ENCODE results near the gene YOD1. TPM values are rescaled to one million over a fixed set of nuclear protein-coding genes. Genes with fewer than 3 reads are reported as not detected.
A peak's percentile ranks its signal among the peaks of the same experiment; 100 is the strongest.

YOD1 gene
- total RNA-seq, 4 donors from 2014 or later = 11.6 to 17.7 (median 13.5) TPM

GRCh38 chr1:207084701-207085180 is 33.7 kb upstream of the YOD1 start:
- Histone ChIP-seq H3K9me3 (no peaks in the 10 kb centered on the region), H3K4me3 (replicated peaks in 1 of 3) (no peak overlapping the region), H3K27ac (no peak overlapping the region), H3K4me1 (no peaks in the 10 kb centered on the region), H3K27me3 (no peaks in the 10 kb centered on the region), H3K36me3 (peaks cover 0 to under 1% of the 10 kb centered on the region in 2 donors)
- intact Hi-C loops (cut with DNase I) = loop anchor here (5.0 kb wide), 1 partner anchor 323 kb away; no protein-coding TSS in a partner anchor
- DNase-seq = peak; percentile 61 to 65
- WGBS, 2 donors = 26% methylated on average over 8 of the region's 8 CpGs
- TF ChIP-seq, protein P1, sequence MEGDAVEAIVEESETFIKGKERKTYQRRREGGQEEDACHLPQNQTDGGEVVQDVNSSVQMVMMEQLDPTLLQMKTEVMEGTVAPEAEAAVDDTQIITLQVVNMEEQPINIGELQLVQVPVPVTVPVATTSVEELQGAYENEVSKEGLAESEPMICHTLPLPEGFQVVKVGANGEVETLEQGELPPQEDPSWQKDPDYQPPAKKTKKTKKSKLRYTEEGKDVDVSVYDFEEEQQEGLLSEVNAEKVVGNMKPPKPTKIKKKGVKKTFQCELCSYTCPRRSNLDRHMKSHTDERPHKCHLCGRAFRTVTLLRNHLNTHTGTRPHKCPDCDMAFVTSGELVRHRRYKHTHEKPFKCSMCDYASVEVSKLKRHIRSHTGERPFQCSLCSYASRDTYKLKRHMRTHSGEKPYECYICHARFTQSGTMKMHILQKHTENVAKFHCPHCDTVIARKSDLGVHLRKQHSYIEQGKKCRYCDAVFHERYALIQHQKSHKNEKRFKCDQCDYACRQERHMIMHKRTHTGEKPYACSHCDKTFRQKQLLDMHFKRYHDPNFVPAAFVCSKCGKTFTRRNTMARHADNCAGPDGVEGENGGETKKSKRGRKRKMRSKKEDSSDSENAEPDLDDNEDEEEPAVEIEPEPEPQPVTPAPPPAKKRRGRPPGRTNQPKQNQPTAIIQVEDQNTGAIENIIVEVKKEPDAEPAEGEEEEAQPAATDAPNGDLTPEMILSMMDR (IDR thresholded peaks at IDR 0.05) = peak; percentile 32 to 79 (median 66)
- TF ChIP-seq POLR2A (IDR thresholded peaks at IDR 0.05) = no peak

- TF ChIP-seq, protein P1 (IDR thresholded peaks at IDR 0.05) = no peak
- no peak for TF ChIP-seq POLR2A (IDR thresholded peaks at IDR 0.05)
- no peaks in the 10 kb centered on the region for H3K4me1 ChIP-seq
- DNase-seq = no peak
- intact Hi-C loops (cut with DNase I) = loop anchor here (5.0 kb wide), 1 partner anchor 323 kb away; no protein-coding TSS in a partner anchor
- 68 to 75% methylated on average over 2 of the region's 2 CpGs for WGBS, 2 donors
- peaks cover 0 to 6% of the 10 kb centered on the region in 2 donors for H3K36me3 ChIP-seq
- H3K9me3 ChIP-seq = no peaks in the 10 kb centered on the region
- H3K27ac ChIP-seq = no peak overlapping the region
- H3K27me3 ChIP-seq = no peaks in the 10 kb centered on the region
- no peak overlapping the region for H3K4me3 ChIP-seq (replicated peaks in 1 of 3)
These were observed 33.2 kb upstream of the YOD1 start for GRCh38 chr1:207084232-207084631.

DNA sequence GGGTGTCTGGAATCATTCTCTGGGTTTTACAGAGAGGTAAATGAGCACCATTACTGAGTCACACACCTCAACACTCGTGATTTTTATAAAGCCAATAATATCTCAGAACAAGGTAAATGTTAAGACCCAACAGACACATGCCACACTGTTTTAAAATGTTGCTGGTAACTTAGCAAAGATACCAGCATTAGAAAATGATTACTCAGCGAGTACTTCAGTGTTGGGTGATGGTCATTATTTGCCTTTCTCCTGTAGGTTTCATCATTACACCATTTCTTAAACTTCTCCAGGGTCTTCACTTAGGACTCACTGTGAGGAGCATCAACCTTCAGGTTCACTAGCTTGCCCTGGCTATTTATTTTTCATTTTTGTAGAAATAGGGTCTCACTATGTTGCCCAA is 30.8 kb upstream of the YOD1 start:
- no peak overlapping the region for H3K27ac ChIP-seq
- WGBS, 2 donors = 93 to 96% methylated on average over 2 of the region's 2 CpGs
- intact Hi-C loops (cut with DNase I) = loop anchor here (5.0 kb wide), 1 partner anchor 325 kb away; no protein-coding TSS in a partner anchor
- peaks cover 0 to 6% of the 10 kb centered on the region in 2 donors for H3K36me3 ChIP-seq
- no peak overlapping the region for H3K4me3 ChIP-seq (replicated peaks in 1 of 3)
- no peak for TF ChIP-seq POLR2A (IDR thresholded peaks at IDR 0.05)
- TF ChIP-seq, protein P1 (IDR thresholded peaks at IDR 0.05) = no peak
- DNase-seq = no peak
- peaks cover 0 to 4% of the 10 kb centered on the region in 2 donors for H3K4me1 ChIP-seq
- H3K27me3 ChIP-seq = no peaks in the 10 kb centered on the region
- H3K9me3 ChIP-seq = no peaks in the 10 kb centered on the region

DNA sequence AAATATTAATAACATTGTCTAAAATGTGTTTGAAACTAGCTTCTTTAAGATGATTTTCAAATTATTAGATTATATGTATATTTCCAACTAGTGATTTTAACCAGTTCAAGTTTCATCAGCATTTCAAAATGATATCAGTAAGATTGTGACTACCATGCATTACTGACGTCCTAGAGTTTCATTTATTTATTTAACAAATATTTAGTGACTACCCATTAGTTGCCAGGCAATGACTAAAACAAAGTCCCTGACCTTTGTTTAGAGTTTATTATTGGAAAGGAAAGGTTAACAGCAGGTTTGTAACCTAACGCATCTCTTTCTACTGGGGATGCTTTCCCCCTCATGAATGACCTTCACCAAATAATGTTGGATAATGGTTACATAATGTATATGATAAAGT is 30.1 kb upstream of the YOD1 start:
- no peaks in the 10 kb centered on the region for H3K27me3 ChIP-seq
- intact Hi-C loops (cut with DNase I) = loop anchor here (5.0 kb wide), 1 partner anchor 326 kb away; no protein-coding TSS in a partner anchor
- H3K9me3 ChIP-seq = no peaks in the 10 kb centered on the region
- peaks cover 0 to 6% of the 10 kb centered on the region in 2 donors for H3K36me3 ChIP-seq
- H3K27ac ChIP-seq = no peak overlapping the region
- H3K4me3 ChIP-seq (replicated peaks in 1 of 3) = no peak overlapping the region
- 68 to 77% methylated on average over 2 of the region's 2 CpGs for WGBS, 2 donors
- no peak for TF ChIP-seq POLR2A (IDR thresholded peaks at IDR 0.05)
- TF ChIP-seq, protein P1 (IDR thresholded peaks at IDR 0.05) = no peak
- peaks cover 0 to 4% of the 10 kb centered on the region in 2 donors for H3K4me1 ChIP-seq
- no peak for DNase-seq

- no peaks in the 10 kb centered on the region for H3K9me3 ChIP-seq
- DNase-seq = peak; percentile 32 to 39
- no peak overlapping the region for H3K27ac ChIP-seq
- intact Hi-C loops (cut with DNase I) = loop anchor here (5.0 to 10.0 kb wide), 2 partner anchors 75 to 328 kb away; no protein-coding TSS in a partner anchor
- no peak overlapping the region for H3K4me3 ChIP-seq (replicated peaks in 1 of 3)
- H3K36me3 ChIP-seq = peaks cover 0 to 15% of the 10 kb centered on the region in 2 donors
- no peaks in the 10 kb centered on the region for H3K27me3 ChIP-seq
- 76 to 78% methylated on average over 6 of the region's 6 CpGs for WGBS, 2 donors
- H3K4me1 ChIP-seq = peaks cover under 1 to 5% of the 10 kb centered on the region in 2 donors
- TF ChIP-seq, protein P1 (IDR thresholded peaks at IDR 0.05) = no peak
- no peak for TF ChIP-seq POLR2A (IDR thresholded peaks at IDR 0.05)
These were observed 28.8 kb upstream of the YOD1 start for GRCh38 chr1:207079706-207080241.

All from thyroid gland (tissue), 4 donors.